Panc1 (cell line): ENCODE data around the gene NLRP1.

Experiments
- CTCF ChIP-seq: fragments of 450-650 bp; IDR thresholded peaks from 2 replicates; pipeline ENCODE4 v1.5.1; 2017; ENCODE audit warnings: mild to moderate bottlenecking
- REST ChIP-seq, 2 experiments: IDR thresholded peaks; 2 replicates each; pipeline ENCODE4 v1.6.1; 2011 to 2012; ENCODE audit warnings: low read depth in 2 of 2, control low read depth in 1 of 2, low read length in 1 of 2, mild to moderate bottlenecking in 1 of 2, moderate library complexity in 1 of 2; ENCODE audit not compliant: insufficient read depth in 1 of 2
- TCF7L2 ChIP-seq: IDR thresholded peaks from 2 replicates; pipeline ENCODE4 v1.6.1; 2011; ENCODE audit warnings: mild to moderate bottlenecking, low read depth, low read length, inconsistent platforms

DNA sequence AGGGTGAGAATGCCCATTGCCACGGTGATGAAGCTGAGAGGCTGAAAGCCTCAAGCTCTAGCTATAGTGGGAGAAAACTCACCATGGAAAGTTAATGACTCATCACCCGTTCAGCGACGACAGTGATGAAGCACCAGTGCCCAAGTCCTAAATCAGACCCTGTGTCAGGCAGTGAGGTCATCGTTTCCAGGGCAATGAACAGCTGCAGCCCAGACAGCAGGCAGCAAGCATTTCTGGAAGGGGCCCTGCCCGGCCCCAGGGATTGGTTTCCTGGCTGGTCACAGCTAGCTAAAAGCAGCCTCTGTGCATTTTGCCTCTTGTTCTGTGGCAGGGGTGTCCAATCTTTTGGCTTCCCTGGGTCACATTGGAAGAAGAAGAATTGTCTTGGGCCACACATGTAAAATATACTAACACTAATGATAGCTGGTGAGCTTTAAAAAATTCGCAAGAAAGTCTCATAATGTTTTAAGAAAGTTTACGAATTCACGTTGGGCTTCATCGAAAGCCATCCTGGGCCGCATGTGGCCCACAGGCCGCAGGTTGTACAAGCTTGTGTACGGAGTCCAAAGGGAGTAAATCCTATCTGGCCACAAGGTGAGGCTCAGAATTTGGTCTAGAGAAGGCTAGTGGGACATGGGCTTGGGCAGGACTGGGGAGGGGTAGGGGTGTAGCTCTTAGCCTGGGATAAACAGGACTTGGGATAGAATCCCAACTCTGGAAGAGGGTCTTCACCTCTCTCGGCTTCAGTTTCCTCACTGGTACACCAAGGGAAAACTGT lies 57.3 kb downstream of the NLRP1 start:
- no peak for TF ChIP-seq CTCF
- TF ChIP-seq TCF7L2, result no peak
- no peak for TF ChIP-seq REST (IDR thresholded peaks at IDR 0.05; ENCODE audit: insufficient read depth in 1 of 2, low read depth in 2 of 2, low read length in 1 of 2)
